Measurements from ENCODE around the gene TAPBP. TPM values are rescaled to one million over a fixed set of nuclear protein-coding genes. Genes with fewer than 3 reads are reported as not detected.

Gene TAPBP
- total and polyA plus RNA-seq, 7 donors, result 7.8 to 114 (median 45.7) TPM

GRCh38 chr6:33273924-33274902 lies 39.7 kb downstream of the TAPBP start:
- H3K27ac ChIP-seq, result peak overlapping the region in 1 of 4 donors; percentile 5
- H3K9me3 ChIP-seq, result no peaks in the 10 kb centered on the region
- H3K4me1 ChIP-seq, result peaks cover 0 to 74% (median 70%) of the 10 kb centered on the region in 4 donors
- intact Hi-C loops (cut with DNase I), result loop anchor here (5.0 to 10.0 kb wide), 3 partner anchors 72 to 1609 kb away; partner anchors contain the start of genes C6orf47, CSNK2B, GPANK1 and HSD17B8
- no peaks in the 10 kb centered on the region for H3K27me3 ChIP-seq
- TF ChIP-seq CTCF (IDR thresholded peaks at IDR 0.05), result no peak
- no peak for TF ChIP-seq POLR2A (IDR thresholded peaks at IDR 0.05)
- no peak for TF ChIP-seq EP300 (IDR thresholded peaks at IDR 0.05)
- no peak for TF ChIP-seq POLR2AphosphoS5 (IDR thresholded peaks at IDR 0.05)
- WGBS, 2 donors, result 23 to 62% methylated on average over 14 of the region's 14 CpGs
- no peak for DNase-seq
- H3K36me3 ChIP-seq, result peaks cover 6 to 48% (median 18%) of the 10 kb centered on the region in 4 donors
- no peak overlapping the region for H3K4me3 ChIP-seq

- Histone ChIP-seq H3K27ac (peak overlapping the region; percentile 89 to 96 (median 90)), H3K4me1 (peaks cover 0 to 73% (median 69%) of the 10 kb centered on the region in 4 donors), H3K4me3 (peak overlapping the region in 1 of 4 donors; percentile 73), H3K27me3 (no peaks in the 10 kb centered on the region), H3K9me3 (no peaks in the 10 kb centered on the region), H3K36me3 (peaks cover 6 to 49% (median 25%) of the 10 kb centered on the region in 4 donors)
- 18 to 51% methylated on average over 11 of the region's 11 CpGs for WGBS, 2 donors
- intact Hi-C loops (cut with DNase I), result loop anchor here (5.0 to 10.0 kb wide), 3 partner anchors 71 to 1609 kb away; partner anchors contain the start of genes C6orf47, CSNK2B, GPANK1 and HSD17B8
- no peak for DNase-seq
- TF ChIP-seq CTCF (IDR thresholded peaks at IDR 0.05), result no peak
- no peak for TF ChIP-seq EP300 (IDR thresholded peaks at IDR 0.05)
Measured at GRCh38 chr6:33273129-33273923, 40.6 kb downstream of the TAPBP start.

GRCh38 chr6:33272275-33273128 lies 41.4 kb downstream of the TAPBP start:
- TF ChIP-seq EP300 (IDR thresholded peaks at IDR 0.05) (no peak), POLR2A (IDR thresholded peaks at IDR 0.05) (no peak), CTCF (IDR thresholded peaks at IDR 0.05) (no peak), POLR2AphosphoS5 (IDR thresholded peaks at IDR 0.05) (no peak)
- Histone ChIP-seq H3K4me1 (peaks cover 0 to 64% (median 61%) of the 10 kb centered on the region in 4 donors), H3K27ac (peak overlapping the region; percentile 89 to 96 (median 90)), H3K4me3 (peak overlapping the region; percentile 56 to 88 (median 72)), H3K9me3 (no peaks in the 10 kb centered on the region), H3K36me3 (peaks cover 12 to 57% (median 32%) of the 10 kb centered on the region in 4 donors), H3K27me3 (no peaks in the 10 kb centered on the region)
- WGBS, 2 donors, result 3 to 10% methylated on average over 22 of the region's 22 CpGs
- intact Hi-C loops (cut with DNase I), result loop anchor here (5.0 to 10.0 kb wide), 3 partner anchors 70 to 1608 kb away; partner anchors contain the start of genes C6orf47, CSNK2B, GPANK1 and HSD17B8
- no peak for DNase-seq

Data from sigmoid colon (tissue), 7 donors.